Measurements from ENCODE around the gene SH2D4B.

The SH2D4B gene

DNA sequence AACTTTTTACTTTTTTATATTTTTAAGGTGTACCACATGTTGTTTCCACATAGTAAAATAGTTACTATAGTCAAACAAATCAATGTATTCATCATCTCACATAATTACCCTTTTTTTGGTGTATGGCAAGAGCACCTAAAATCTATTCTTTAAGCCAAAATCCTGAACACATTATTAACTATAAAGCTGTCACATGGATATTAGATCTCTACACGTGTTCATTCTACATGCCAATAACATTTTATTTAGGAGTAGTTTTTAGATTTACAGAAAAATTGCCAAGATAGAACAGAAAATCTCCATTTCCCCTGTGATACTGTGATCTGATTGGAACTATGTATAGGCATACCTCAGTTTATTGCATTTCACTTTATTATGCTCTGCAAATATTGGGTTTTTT lies 137.1 kb downstream of the SH2D4B start:
- TF ChIP-seq, protein P1, sequence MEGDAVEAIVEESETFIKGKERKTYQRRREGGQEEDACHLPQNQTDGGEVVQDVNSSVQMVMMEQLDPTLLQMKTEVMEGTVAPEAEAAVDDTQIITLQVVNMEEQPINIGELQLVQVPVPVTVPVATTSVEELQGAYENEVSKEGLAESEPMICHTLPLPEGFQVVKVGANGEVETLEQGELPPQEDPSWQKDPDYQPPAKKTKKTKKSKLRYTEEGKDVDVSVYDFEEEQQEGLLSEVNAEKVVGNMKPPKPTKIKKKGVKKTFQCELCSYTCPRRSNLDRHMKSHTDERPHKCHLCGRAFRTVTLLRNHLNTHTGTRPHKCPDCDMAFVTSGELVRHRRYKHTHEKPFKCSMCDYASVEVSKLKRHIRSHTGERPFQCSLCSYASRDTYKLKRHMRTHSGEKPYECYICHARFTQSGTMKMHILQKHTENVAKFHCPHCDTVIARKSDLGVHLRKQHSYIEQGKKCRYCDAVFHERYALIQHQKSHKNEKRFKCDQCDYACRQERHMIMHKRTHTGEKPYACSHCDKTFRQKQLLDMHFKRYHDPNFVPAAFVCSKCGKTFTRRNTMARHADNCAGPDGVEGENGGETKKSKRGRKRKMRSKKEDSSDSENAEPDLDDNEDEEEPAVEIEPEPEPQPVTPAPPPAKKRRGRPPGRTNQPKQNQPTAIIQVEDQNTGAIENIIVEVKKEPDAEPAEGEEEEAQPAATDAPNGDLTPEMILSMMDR (IDR thresholded peaks at IDR 0.05; ENCODE audit: low read depth, low read length) = no peak
- Histone ChIP-seq H3K27ac (no peak overlapping the region), H3K36me3 (no peaks in the 10 kb centered on the region), H3K9me3 (ENCODE audit: severe bottlenecking) (no peaks in the 10 kb centered on the region), H3K4me3 (ENCODE audit: low read depth, low read length) (no peak overlapping the region), H3K27me3 (ENCODE audit: insufficient read depth, low read depth, severe bottlenecking) (no peaks in the 10 kb centered on the region)
- no peak for DNase-seq

DNA sequence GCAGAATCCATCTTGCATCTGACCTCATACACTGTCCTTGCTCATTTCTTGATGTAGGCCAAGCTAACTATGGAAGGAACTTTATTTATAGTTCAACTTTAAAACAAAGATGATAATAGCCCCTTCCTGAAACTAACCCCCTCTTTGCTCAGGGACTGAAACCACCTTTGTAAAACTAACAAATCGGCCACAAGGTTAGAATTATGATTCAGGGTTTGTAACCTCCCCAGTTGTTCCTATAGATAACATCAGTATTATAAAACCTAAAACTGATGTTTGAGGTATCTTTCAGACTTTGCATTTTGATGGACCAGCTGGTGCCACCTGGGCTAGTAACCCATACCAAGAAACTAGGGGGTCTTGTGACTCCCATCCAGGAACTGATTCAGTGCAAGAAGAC lies 143.4 kb downstream of the SH2D4B start:
- DNase-seq = no peak
- H3K27me3 ChIP-seq (ENCODE audit: insufficient read depth, low read depth, severe bottlenecking) = no peaks in the 10 kb centered on the region
- H3K4me3 ChIP-seq (ENCODE audit: low read depth, low read length) = no peak overlapping the region
- no peak overlapping the region for H3K27ac ChIP-seq
- H3K36me3 ChIP-seq = no peaks in the 10 kb centered on the region
- H3K9me3 ChIP-seq (ENCODE audit: severe bottlenecking) = no peaks in the 10 kb centered on the region
- TF ChIP-seq, protein P1 (IDR thresholded peaks at IDR 0.05; ENCODE audit: low read depth, low read length) = no peak

DNA sequence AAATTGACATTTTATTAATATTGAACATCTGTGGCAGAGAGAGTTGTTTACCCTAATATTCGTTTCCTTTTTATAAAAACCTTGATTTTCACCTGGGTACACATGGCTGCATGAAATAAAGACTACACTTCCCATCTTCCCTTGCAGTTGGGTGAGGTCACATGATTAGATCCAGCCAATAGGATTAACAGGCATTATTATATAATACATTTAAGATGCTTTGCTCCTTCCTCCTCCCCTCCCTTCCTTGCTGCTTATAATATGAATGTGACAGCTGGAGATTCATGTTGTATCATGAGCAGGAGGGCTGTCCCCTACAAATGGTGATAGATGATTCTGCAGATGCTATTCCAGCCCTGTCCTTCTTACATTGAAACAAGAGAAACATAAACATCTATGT lies 146.6 kb downstream of the SH2D4B start:
- no peak for DNase-seq
- no peaks in the 10 kb centered on the region for H3K9me3 ChIP-seq (ENCODE audit: severe bottlenecking)
- H3K27ac ChIP-seq = no peak overlapping the region
- no peaks in the 10 kb centered on the region for H3K36me3 ChIP-seq
- TF ChIP-seq, protein P1 (IDR thresholded peaks at IDR 0.05; ENCODE audit: low read depth, low read length) = no peak
- H3K27me3 ChIP-seq (ENCODE audit: insufficient read depth, low read depth, severe bottlenecking) = no peaks in the 10 kb centered on the region
- H3K4me3 ChIP-seq (ENCODE audit: low read depth, low read length) = no peak overlapping the region

DNA sequence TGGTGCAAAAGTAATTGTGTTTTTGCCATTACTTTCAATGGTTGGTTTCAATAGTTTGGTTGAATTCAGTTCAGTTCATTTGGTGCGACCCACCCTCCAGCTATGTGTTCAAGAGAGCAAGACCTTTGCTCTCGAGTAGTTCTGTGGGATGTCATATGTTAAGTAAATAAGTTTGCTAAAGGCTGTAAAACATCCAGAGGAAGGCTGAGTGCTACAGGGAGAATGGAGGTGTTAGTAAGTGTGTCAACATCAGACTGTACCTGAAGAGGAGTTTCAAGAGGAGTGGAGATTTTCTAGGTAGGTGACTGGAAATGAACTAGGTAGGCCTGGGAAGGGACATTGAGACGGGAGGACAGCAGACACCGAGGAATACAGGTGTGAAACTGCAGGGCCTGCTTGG lies 147.7 kb downstream of the SH2D4B start:
- DNase-seq = no peak
- Histone ChIP-seq H3K27ac (no peak overlapping the region), H3K27me3 (ENCODE audit: insufficient read depth, low read depth, severe bottlenecking) (no peaks in the 10 kb centered on the region), H3K9me3 (ENCODE audit: severe bottlenecking) (no peaks in the 10 kb centered on the region), H3K4me3 (ENCODE audit: low read depth, low read length) (no peak overlapping the region), H3K36me3 (no peaks in the 10 kb centered on the region)
- TF ChIP-seq, protein P1 (IDR thresholded peaks at IDR 0.05; ENCODE audit: low read depth, low read length) = no peak

DNA sequence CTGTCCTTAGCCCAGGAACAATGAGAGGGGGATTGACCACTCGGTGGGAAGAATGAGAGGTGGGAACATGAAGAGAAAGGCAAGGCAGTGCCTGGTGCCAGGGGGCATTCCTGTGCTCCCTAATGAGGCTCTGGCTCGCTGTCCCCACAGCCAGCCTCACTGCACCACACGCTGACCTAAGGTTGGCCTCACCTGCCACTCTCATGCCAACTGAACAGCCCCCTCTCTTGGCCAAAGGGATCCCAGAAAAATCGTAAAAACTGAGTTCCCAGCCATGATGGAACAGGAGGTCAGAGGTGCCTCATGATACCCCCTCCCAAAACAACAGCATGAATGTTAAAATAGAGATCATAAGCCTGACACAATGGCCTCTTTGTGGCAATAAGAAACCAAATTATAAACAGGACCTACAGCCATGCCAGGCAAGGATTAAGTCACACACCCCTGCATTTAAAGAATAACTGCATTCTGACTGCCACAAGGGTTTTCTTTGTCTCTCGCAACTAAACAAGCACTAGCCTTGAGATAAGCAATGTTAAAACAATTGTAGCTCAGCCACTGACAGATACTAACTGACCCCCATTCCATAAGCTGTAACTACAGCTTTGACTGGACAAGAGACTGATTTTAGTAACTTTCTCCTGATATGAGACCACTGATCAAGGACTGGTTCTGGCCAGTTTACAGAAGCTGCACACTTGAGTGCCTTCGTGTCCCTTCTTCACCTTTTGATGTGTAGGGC lies 149.2 kb downstream of the SH2D4B start:
- H3K36me3 ChIP-seq = no peaks in the 10 kb centered on the region
- no peaks in the 10 kb centered on the region for H3K9me3 ChIP-seq (ENCODE audit: severe bottlenecking)
- DNase-seq = no peak
- no peak overlapping the region for H3K27ac ChIP-seq
- H3K4me3 ChIP-seq (ENCODE audit: low read depth, low read length) = no peak overlapping the region
- TF ChIP-seq, protein P1 (IDR thresholded peaks at IDR 0.05; ENCODE audit: low read depth, low read length) = no peak
- H3K27me3 ChIP-seq (ENCODE audit: insufficient read depth, low read depth, severe bottlenecking) = no peaks in the 10 kb centered on the region

DNA sequence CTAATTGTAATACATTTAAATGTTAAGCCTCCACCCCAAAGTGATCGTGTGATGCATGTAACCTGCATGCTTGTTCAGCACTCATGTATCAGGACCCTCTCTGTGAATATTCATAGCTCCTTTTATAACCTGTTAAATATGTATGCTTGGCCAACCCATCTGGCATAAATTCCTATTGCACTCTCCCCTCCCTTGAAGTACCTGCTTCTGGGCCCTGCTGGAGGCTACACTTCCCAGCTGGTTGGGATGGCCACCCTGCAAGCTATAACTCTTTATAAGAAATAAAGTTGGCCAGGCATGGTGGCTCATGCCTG lies 149.7 kb downstream of the SH2D4B start:
- Histone ChIP-seq H3K27me3 (ENCODE audit: insufficient read depth, low read depth, severe bottlenecking) (no peaks in the 10 kb centered on the region), H3K9me3 (ENCODE audit: severe bottlenecking) (no peaks in the 10 kb centered on the region), H3K4me3 (ENCODE audit: low read depth, low read length) (no peak overlapping the region), H3K36me3 (no peaks in the 10 kb centered on the region), H3K27ac (no peak overlapping the region)
- TF ChIP-seq, protein P1 (IDR thresholded peaks at IDR 0.05; ENCODE audit: low read depth, low read length) = no peak
- no peak for DNase-seq
